Measurements from ENCODE around the gene IRAG1.

Gene IRAG1

DNA sequence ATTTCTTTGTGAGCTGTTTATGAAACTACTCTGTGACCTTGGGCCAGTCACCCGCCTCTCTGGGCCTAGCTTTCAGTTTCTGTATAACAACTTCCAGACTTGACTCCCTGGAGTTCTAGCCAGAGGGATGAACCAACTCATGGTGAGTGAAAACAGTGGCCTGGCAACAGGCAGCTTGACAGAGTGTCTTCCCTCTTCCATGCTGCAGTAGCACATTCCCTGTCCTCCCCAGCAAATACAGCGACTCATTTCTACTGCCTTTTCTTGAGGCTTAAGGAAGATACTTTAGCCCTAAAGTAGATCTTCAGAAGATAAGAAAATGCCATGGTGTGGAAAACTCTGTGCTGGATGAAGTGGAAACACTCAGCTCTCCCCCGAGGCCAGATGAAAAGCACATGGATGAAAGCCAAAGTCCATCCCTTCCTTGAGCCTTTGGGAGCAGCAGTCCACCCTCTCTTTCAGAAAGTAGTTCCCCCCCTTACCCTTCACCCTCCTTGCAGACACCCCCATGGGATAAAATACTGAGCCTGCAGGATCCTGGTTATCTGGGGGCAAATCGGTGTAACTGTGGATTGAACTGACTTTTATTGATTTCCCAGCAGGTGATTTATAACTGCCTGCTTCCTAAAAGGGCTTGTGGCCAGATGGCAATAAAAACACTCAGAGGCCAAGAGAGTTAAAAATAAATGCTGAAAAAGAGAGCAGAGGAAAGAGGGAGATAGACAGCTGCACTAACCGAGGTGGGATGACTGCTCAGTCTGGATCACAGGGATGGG lies 24.1 kb downstream of the IRAG1 start:
- no peak overlapping the region for H3K4me3 ChIP-seq (ENCODE audit: low read depth, low read length)
- no peak overlapping the region for H3K27ac ChIP-seq
- peak; percentile 66 for DNase-seq

DNA sequence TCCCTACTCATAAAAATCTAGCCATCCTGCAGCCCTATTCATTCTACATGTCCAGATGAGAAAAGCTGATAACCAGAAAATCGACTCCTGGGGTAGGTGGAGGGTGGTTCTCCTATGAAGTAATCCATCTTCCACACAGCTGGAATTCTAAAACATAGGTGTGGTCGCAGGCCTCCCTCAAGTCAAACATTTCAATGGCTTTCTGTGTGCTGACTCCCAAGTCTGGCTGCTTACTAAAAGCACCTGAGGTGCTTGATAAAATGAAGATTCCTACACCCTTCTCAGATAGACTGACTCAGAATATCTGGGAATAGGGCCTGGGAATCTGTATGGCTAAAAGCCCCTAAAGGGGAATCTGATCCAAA lies 26.1 kb downstream of the IRAG1 start:
- no peaks in the 10 kb centered on the region for H3K36me3 ChIP-seq (replicated peaks)
- no peak overlapping the region for H3K4me3 ChIP-seq (ENCODE audit: low read depth, low read length)
- no peak for TF ChIP-seq CTCF (IDR thresholded peaks at IDR 0.05; ENCODE audit: low read depth, low read length, missing control alignments)
- H3K27me3 ChIP-seq (replicated peaks), result no peaks in the 10 kb centered on the region
- peak; percentile 55 for DNase-seq
- in situ Hi-C loops (cut with HindIII; ENCODE audit: low pct_ligation_motif_present, low sequenced_read_pairs), result no loop called here
- H3K27ac ChIP-seq, result peak overlapping the region; percentile 90

More for the DNA sequence above, 24.1 kb downstream of the IRAG1 start:
- in situ Hi-C loops (cut with HindIII; ENCODE audit: low pct_ligation_motif_present, low sequenced_read_pairs), result no loop called here
- H3K27me3 ChIP-seq (replicated peaks), result no peaks in the 10 kb centered on the region
- H3K36me3 ChIP-seq (replicated peaks), result no peaks in the 10 kb centered on the region
- no peak for TF ChIP-seq CTCF (IDR thresholded peaks at IDR 0.05; ENCODE audit: low read depth, low read length, missing control alignments)

DNA sequence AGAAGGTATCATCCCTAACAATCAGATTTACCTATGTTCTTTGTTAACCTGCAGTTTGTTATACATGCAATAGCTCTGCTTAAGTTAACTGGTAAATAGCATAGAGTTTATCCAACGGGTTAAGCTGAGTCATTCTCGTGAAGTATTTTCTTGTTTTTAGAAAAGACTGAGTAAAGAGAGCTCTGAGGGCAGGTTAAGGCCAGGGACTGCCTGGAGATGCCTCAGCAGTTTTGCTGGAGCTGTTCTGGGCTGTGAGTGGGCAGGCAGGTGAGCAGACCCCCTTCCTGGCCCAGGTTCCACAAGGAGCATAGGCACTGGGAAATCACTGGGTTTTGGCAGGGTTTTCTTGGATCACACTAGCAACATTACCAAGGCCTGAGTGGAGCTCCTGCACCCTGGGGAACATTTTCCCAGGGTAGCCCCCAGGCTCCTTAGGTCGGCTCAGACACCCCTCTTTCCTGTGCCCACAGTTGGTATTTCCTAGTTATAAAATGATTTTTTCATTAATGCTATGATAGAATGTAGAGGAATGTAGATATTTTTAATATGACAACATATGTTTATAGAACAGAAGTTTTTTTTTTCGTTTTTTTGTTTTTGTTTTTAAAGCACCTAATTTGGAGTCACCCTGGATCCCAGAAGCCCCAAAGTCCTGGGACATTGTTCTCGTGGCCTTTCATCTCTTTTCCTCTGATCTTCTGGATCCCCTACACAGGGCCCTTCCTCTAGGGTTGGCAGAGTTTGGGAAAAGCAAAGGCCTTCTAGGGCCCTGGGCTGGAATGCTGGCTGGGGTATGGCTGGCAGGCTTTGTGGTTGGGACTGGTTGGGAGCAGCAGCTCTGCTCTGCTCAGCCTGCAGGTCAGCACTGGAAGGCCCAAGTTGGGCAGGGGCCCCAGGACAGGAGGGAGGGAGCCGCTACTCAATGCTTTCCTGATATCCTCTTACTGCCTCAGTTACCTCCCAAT lies 26.7 kb downstream of the IRAG1 start:
- peak; percentile 51 for DNase-seq
- in situ Hi-C loops (cut with HindIII; ENCODE audit: low pct_ligation_motif_present, low sequenced_read_pairs), result no loop called here
- Histone ChIP-seq H3K27ac (peak overlapping the region; percentile 90), H3K27me3 (replicated peaks) (no peaks in the 10 kb centered on the region), H3K4me3 (ENCODE audit: low read depth, low read length) (no peak overlapping the region), H3K36me3 (replicated peaks) (no peaks in the 10 kb centered on the region)
- no peak for TF ChIP-seq CTCF (IDR thresholded peaks at IDR 0.05; ENCODE audit: low read depth, low read length, missing control alignments)

- no peak for DNase-seq
- no peaks in the 10 kb centered on the region for H3K27me3 ChIP-seq (replicated peaks)
- peak overlapping the region; percentile 52 for H3K27ac ChIP-seq
- TF ChIP-seq CTCF (IDR thresholded peaks at IDR 0.05; ENCODE audit: low read depth, low read length, missing control alignments), result no peak
- in situ Hi-C loops (cut with HindIII; ENCODE audit: low pct_ligation_motif_present, low sequenced_read_pairs), result no loop called here
- H3K36me3 ChIP-seq (replicated peaks), result no peaks in the 10 kb centered on the region
- no peak overlapping the region for H3K4me3 ChIP-seq (ENCODE audit: low read depth, low read length)
These were observed 29.1 kb downstream of the IRAG1 start for GRCh38 chr11:10664496-10664895.

DNA sequence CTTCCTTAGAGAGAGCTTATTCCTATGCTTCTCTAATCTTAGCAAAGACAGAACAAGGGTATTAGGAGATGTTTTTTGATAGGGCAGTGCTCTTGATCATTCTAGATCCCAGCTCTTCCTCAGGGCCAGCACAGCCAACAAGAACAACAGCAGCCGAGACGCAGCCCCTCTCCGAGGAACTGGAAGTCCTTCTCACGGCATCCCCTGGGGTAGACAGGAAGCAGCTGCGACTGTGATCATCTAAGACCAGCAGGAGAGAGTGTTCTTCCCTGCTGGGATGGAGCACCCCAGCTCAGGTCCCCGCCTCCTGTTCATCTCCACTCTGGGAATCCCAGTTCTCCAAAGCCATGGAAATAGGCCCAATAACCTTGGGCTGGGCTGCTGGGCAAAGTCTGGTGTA lies 29.6 kb downstream of the IRAG1 start:
- no peak overlapping the region for H3K4me3 ChIP-seq (ENCODE audit: low read depth, low read length)
- peak overlapping the region; percentile 52 for H3K27ac ChIP-seq
- in situ Hi-C loops (cut with HindIII; ENCODE audit: low pct_ligation_motif_present, low sequenced_read_pairs), result no loop called here
- DNase-seq, result peak; percentile 64
- TF ChIP-seq CTCF (IDR thresholded peaks at IDR 0.05; ENCODE audit: low read depth, low read length, missing control alignments), result no peak
- no peaks in the 10 kb centered on the region for H3K27me3 ChIP-seq (replicated peaks)
- H3K36me3 ChIP-seq (replicated peaks), result no peaks in the 10 kb centered on the region

Data from brain microvascular endothelial cell (primary cell).